Femur (tissue), 1 donor: ENCODE results near the gene RNU6-1.
A peak's percentile ranks its signal among the peaks of the same experiment; 100 is the strongest.

ENCODE experiments used
- DNase-seq: peaks from one replicate; pipeline ENCODE4 v3.0.0-alpha.2; 2017

RNU6-1 gene

GRCh38 chr15:67820992-67821783, 18.7 kb downstream of the RNU6-1 start:
- DNase-seq: peak; percentile 85

GRCh38 chr15:67820122-67820991, 19.5 kb downstream of the RNU6-1 start:
- DNase-seq: no peak

- DNase-seq: no peak
Observed at GRCh38 chr15:67819636-67820035, 20.2 kb downstream of the RNU6-1 start.

- DNase-seq: no peak
Observed at GRCh38 chr15:67818464-67818863, 21.4 kb downstream of the RNU6-1 start.

GRCh38 chr15:67816668-67817067, 23.2 kb downstream of the RNU6-1 start:
- no peak for DNase-seq

GRCh38 chr15:67815036-67815592, 24.7 kb downstream of the RNU6-1 start:
- DNase-seq: no peak

GRCh38 chr15:67813104-67813634, 26.7 kb downstream of the RNU6-1 start:
- no peak for DNase-seq

GRCh38 chr15:67812241-67812644, 27.6 kb downstream of the RNU6-1 start:
- peak; percentile 17 for DNase-seq

- no peak for DNase-seq
Observed at GRCh38 chr15:67809866-67810265, 30.0 kb downstream of the RNU6-1 start.

GRCh38 chr15:67809441-67809840, 30.4 kb downstream of the RNU6-1 start:
- DNase-seq: no peak

GRCh38 chr15:67808821-67809220, 31.0 kb downstream of the RNU6-1 start:
- DNase-seq: no peak

GRCh38 chr15:67807836-67808235, 32.0 kb downstream of the RNU6-1 start:
- no peak for DNase-seq

GRCh38 chr15:67807141-67807540, 32.7 kb downstream of the RNU6-1 start:
- no peak for DNase-seq

GRCh38 chr15:67806536-67806935, 33.3 kb downstream of the RNU6-1 start:
- DNase-seq: no peak

- DNase-seq: no peak
Observed at GRCh38 chr15:67805666-67806516, 34.0 kb downstream of the RNU6-1 start.

- DNase-seq: no peak
Observed at GRCh38 chr15:67805008-67805665, 34.7 kb downstream of the RNU6-1 start.

- no peak for DNase-seq
Observed at GRCh38 chr15:67803996-67804843, 35.6 kb downstream of the RNU6-1 start.

- no peak for DNase-seq
Observed at GRCh38 chr15:67803299-67803698, 36.5 kb downstream of the RNU6-1 start.

GRCh38 chr15:67801926-67802914, 37.6 kb downstream of the RNU6-1 start:
- no peak for DNase-seq

GRCh38 chr15:67801142-67801541, 38.7 kb downstream of the RNU6-1 start:
- no peak for DNase-seq
